Caco-2 (cell line): ENCODE data around the gene IRF2. TPM values are rescaled to one million over a fixed set of nuclear protein-coding genes. Genes with fewer than 3 reads are reported as not detected.

Experiments used
- BruUV-seq: library from RNA; stranded (reverse); fragments of 400-500 nt; replicated peaks from 2 replicates; lab custom pipeline; 2021; lab: Mats Ljungman, UMichigan
- CTCF ChIA-PET: fragments of 300-600 bp; sonication (Branson Sonifier 250); formaldehyde crosslinking; loops from one replicate; lab custom pipeline; 2022; ENCODE audit warnings: antibody characterized with exemption; lab: Charles Lee
- POLR2A ChIA-PET: fragments of 300-600 bp; sonication (Branson Sonifier 250); formaldehyde crosslinking; loops from one replicate; lab custom pipeline; 2022; ENCODE audit warnings: antibody characterized with exemption; lab: Charles Lee
- DNase-seq, 2 experiments: peaks; one replicate each; pipeline versions ENCODE4 v3.0.0 to v3.0.0-alpha.2; 2020 to 2022
- H3K27me3 ChIP-seq: replicated peaks from 2 replicates; pipeline ENCODE4 v1.6.0; 2011; ENCODE audit warnings: low read length; ENCODE audit not compliant: control insufficient read depth, insufficient read depth
- H3K36me3 ChIP-seq: 2 replicates; pipeline ENCODE4 v1.5.1; 2011; ENCODE audit warnings: low read length; ENCODE audit not compliant: control insufficient read depth, insufficient read depth
- H3K4me1 ChIP-seq: fragments of 250-450 bp; sonication (Bioruptor Pico); 2 replicates; pipeline ENCODE4 v1.5.1; 2020; ENCODE audit warnings: mild to moderate bottlenecking
- H3K4me3 ChIP-seq: 2 replicates; pipeline ENCODE4 v1.5.1; 2011; ENCODE audit warnings: low read depth, mild to moderate bottlenecking, control low read depth, low read length
- H3K9me3 ChIP-seq: fragments of 250-450 bp; sonication (Bioruptor Pico); 2 replicates; pipeline ENCODE4 v1.5.1; 2020; ENCODE audit warnings: mild to moderate bottlenecking, moderate library complexity
- H3K27ac Mint-ChIP-seq: one replicate; pipeline ENCODE4 v1.8.0; 2022; ENCODE audit warnings: mixed read lengths; ENCODE audit not compliant: unreplicated experiment
- H3K27me3 Mint-ChIP-seq: one replicate; pipeline ENCODE4 v1.8.0; 2022; ENCODE audit warnings: mixed read lengths; ENCODE audit not compliant: insufficient read depth, unreplicated experiment
- H3K36me3 Mint-ChIP-seq: one replicate; pipeline ENCODE4 v1.8.0; 2022; ENCODE audit warnings: mild to moderate bottlenecking, mixed read lengths; ENCODE audit not compliant: insufficient read depth, unreplicated experiment
- H3K4me1 Mint-ChIP-seq: one replicate; pipeline ENCODE4 v1.8.0; 2022; ENCODE audit warnings: low read depth, mixed read lengths; ENCODE audit not compliant: unreplicated experiment
- H3K4me3 Mint-ChIP-seq: one replicate; pipeline ENCODE4 v1.8.0; 2022; ENCODE audit warnings: mild to moderate bottlenecking, moderate library complexity, mixed read lengths; ENCODE audit not compliant: unreplicated experiment
- H3K9me3 Mint-ChIP-seq: one replicate; pipeline ENCODE4 v1.8.0; 2022; ENCODE audit warnings: mixed read lengths; ENCODE audit not compliant: unreplicated experiment
- intact Hi-C: fragments of 100-400 bp; cut with micrococcal nuclease; formaldehyde crosslinking; loops from one replicate; pipeline ENCODE4 v1.10.0; 2022; ENCODE audit not compliant: unreplicated experiment
- total RNA-seq: library from RNA; stranded (reverse); gene quantifications from 2 replicates; pipeline ENCODE4 v1.2.3, GENCODE V29; 2022
- TF ChIP-seq, protein P1 (sequence below), 2 experiments: fragments of 200-600 bp in 1 of 2; IDR thresholded peaks; 1 replicate in 1 of 2; 2 replicates in 1 of 2; pipeline versions ENCODE4 v1.5.1 to v1.8.0; 2011 to 2022; ENCODE audit warnings: antibody characterized with exemption in 1 of 2, control low read depth in 1 of 2, inconsistent platforms in 1 of 2, low read depth in 1 of 2, low read length in 1 of 2, mild to moderate bottlenecking in 1 of 2, moderate library complexity in 1 of 2; ENCODE audit not compliant: insufficient read depth in 1 of 2, severe bottlenecking in 1 of 2, unreplicated experiment in 1 of 2

Gene IRF2
- total RNA-seq, 1 experiment from 2014 or later, result 9.2 TPM

DNA sequence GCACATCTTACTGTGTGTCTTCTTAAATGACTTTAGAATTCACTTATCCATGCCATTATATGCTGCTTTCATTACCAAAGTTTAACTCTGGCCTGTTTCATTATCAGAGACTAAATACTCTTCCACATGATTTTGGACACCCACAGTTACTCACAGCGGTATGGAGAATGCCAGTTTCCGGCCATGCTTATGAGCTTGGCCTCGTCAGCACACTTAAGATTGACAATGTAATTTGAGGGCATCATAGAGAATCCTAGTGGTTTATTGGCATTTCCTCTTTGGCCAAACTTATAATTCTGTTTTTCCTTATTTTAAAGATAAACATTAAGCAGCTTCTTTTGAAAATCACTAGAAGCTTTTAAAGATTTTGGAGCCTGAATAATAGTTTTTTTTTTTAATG is 104.5 kb downstream of the IRF2 start:
- ChIA-PET CTCF (interaction anchor here (0.6 kb wide), 1 partner anchor 36 kb away, joined by 3 read pairs; no protein-coding TSS in a partner anchor), POLR2A (no interaction called here)
- intact Hi-C loops, result no loop called here
- H3K4me1 ChIP-seq, result peaks cover under 1% of the 10 kb centered on the region
- no peak overlapping the region for H3K4me3 ChIP-seq
- H3K4me1 Mint-ChIP-seq, result peaks cover 3% of the 10 kb centered on the region
- H3K27me3 Mint-ChIP-seq, result no peaks in the 10 kb centered on the region
- TF ChIP-seq, protein P1, sequence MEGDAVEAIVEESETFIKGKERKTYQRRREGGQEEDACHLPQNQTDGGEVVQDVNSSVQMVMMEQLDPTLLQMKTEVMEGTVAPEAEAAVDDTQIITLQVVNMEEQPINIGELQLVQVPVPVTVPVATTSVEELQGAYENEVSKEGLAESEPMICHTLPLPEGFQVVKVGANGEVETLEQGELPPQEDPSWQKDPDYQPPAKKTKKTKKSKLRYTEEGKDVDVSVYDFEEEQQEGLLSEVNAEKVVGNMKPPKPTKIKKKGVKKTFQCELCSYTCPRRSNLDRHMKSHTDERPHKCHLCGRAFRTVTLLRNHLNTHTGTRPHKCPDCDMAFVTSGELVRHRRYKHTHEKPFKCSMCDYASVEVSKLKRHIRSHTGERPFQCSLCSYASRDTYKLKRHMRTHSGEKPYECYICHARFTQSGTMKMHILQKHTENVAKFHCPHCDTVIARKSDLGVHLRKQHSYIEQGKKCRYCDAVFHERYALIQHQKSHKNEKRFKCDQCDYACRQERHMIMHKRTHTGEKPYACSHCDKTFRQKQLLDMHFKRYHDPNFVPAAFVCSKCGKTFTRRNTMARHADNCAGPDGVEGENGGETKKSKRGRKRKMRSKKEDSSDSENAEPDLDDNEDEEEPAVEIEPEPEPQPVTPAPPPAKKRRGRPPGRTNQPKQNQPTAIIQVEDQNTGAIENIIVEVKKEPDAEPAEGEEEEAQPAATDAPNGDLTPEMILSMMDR (IDR thresholded peaks at IDR 0.05; ENCODE audit: insufficient read depth in 1 of 2, low read depth in 1 of 2, low read length in 1 of 2, severe bottlenecking in 1 of 2, unreplicated experiment in 1 of 2), result no peak
- H3K27ac Mint-ChIP-seq, result no peak overlapping the region
- H3K9me3 Mint-ChIP-seq, result peaks cover 3% of the 10 kb centered on the region
- H3K36me3 ChIP-seq, result no peaks in the 10 kb centered on the region
- BruUV-seq, result no TSS peak
- H3K36me3 Mint-ChIP-seq, result no peaks in the 10 kb centered on the region
- H3K9me3 ChIP-seq, result no peaks in the 10 kb centered on the region
- H3K27me3 ChIP-seq, result no peaks in the 10 kb centered on the region
- H3K4me3 Mint-ChIP-seq, result no peak overlapping the region
- no peak for DNase-seq

DNA sequence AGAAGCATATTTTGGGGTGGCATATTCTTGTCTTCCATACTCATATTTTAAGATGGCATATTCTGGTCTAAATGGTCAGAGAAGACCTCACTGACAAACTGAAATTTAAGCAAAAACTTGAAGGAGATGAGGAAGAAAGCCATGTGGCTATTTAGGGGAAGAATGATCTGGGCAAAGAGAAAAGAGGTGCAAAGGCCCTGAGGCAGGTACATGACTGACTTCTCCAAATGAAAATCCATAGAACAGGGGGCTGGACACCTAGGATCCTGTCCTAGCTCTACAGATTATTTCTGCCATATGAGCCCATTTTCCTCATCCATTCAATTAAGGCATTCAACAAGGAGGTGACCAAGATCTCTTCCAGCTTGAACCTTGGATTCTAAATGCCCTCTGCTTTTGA is 105.6 kb downstream of the IRF2 start:
- Histone ChIP-seq H3K36me3 (no peaks in the 10 kb centered on the region), H3K4me3 (no peak overlapping the region), H3K4me1 (peaks cover 11% of the 10 kb centered on the region), H3K27me3 (no peaks in the 10 kb centered on the region), H3K9me3 (no peaks in the 10 kb centered on the region)
- no peaks in the 10 kb centered on the region for H3K27me3 Mint-ChIP-seq
- intact Hi-C loops, result no loop called here
- BruUV-seq, result no TSS peak
- no peaks in the 10 kb centered on the region for H3K9me3 Mint-ChIP-seq
- H3K27ac Mint-ChIP-seq, result no peak overlapping the region
- peaks cover 14% of the 10 kb centered on the region for H3K4me1 Mint-ChIP-seq
- ChIA-PET POLR2A (no interaction called here), CTCF (interaction anchor here (1.0 kb wide), 1 partner anchor 24 kb away, joined by 4 read pairs; no protein-coding TSS in a partner anchor)
- no peak overlapping the region for H3K4me3 Mint-ChIP-seq
- no peak for DNase-seq
- TF ChIP-seq, protein P1 (IDR thresholded peaks at IDR 0.05; ENCODE audit: insufficient read depth in 1 of 2, low read depth in 1 of 2, low read length in 1 of 2, severe bottlenecking in 1 of 2, unreplicated experiment in 1 of 2), result no peak
- no peaks in the 10 kb centered on the region for H3K36me3 Mint-ChIP-seq

DNA sequence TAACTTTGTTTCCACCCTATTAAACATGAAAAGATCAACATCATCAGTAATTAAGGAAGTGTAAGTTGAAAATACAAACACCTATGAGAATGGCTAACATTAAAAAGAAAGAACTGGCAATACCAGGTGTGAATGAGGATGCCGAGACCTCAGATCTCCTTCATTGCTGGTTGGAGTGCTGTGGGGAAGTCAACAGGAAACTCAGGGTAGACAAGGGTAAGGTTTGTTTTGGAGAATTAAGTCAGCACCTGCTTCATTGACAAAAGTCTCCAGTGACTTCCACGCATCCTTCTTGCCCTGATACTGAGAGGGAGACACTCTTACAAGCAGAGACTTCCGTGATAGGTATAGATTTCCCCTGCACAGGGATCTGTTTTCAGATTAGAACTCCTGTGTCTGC is 106.1 kb downstream of the IRF2 start:
- H3K36me3 ChIP-seq, result no peaks in the 10 kb centered on the region
- POLR2A ChIA-PET, result no interaction called here
- intact Hi-C loops, result no loop called here
- Mint-ChIP-seq H3K36me3 (no peaks in the 10 kb centered on the region), H3K27me3 (no peaks in the 10 kb centered on the region), H3K27ac (no peak overlapping the region), H3K4me3 (no peak overlapping the region), H3K4me1 (peaks cover 15% of the 10 kb centered on the region), H3K9me3 (no peaks in the 10 kb centered on the region)
- peaks cover 11% of the 10 kb centered on the region for H3K4me1 ChIP-seq
- BruUV-seq, result no TSS peak
- H3K27me3 ChIP-seq, result no peaks in the 10 kb centered on the region
- no peaks in the 10 kb centered on the region for H3K9me3 ChIP-seq
- DNase-seq, result no peak
- TF ChIP-seq, protein P1 (IDR thresholded peaks at IDR 0.05; ENCODE audit: insufficient read depth in 1 of 2, low read depth in 1 of 2, low read length in 1 of 2, severe bottlenecking in 1 of 2, unreplicated experiment in 1 of 2), result no peak
- CTCF ChIA-PET, result interaction anchor here (1.0 kb wide), 1 partner anchor 24 kb away, joined by 4 read pairs; no protein-coding TSS in a partner anchor
- H3K4me3 ChIP-seq, result no peak overlapping the region
